Endodermal cell (in vitro differentiated cells): Measurements from ENCODE around the gene SH2D6. TPM values are rescaled to one million over a fixed set of nuclear protein-coding genes. Genes with fewer than 3 reads are reported as not detected.
A peak's percentile ranks its signal among the peaks of the same experiment; 100 is the strongest.

Source experiments
- DNase-seq: peaks from one replicate; pipeline ENCODE4 v3.0.0-alpha.2; 2017
- H3K27ac ChIP-seq: 2 replicates; pipeline ENCODE4 v1.5.1; 2013; ENCODE audit warnings: mild to moderate bottlenecking, low read depth, low read length, moderate library complexity
- H3K27me3 ChIP-seq: 2 replicates; pipeline ENCODE4 v1.6.1; 2013; ENCODE audit warnings: mild to moderate bottlenecking, low read length, moderate library complexity; ENCODE audit not compliant: insufficient read depth, control insufficient read depth, poor library complexity, severe bottlenecking
- H3K36me3 ChIP-seq: 2 replicates; pipeline ENCODE4 v1.7.0; 2013; ENCODE audit warnings: mild to moderate bottlenecking, low read length, moderate library complexity; ENCODE audit not compliant: control insufficient read depth, insufficient read depth
- H3K4me1 ChIP-seq: one replicate; pipeline ENCODE4 v1.7.0; 2013; ENCODE audit warnings: low read length; ENCODE audit not compliant: control insufficient read depth, insufficient read depth
- H3K4me3 ChIP-seq: 2 replicates; pipeline ENCODE4 v1.5.1; 2013; ENCODE audit warnings: mild to moderate bottlenecking, low read length, moderate library complexity
- H3K9ac ChIP-seq: 2 replicates; pipeline ENCODE4 v1.6.1; 2013; ENCODE audit warnings: mild to moderate bottlenecking, low read length, moderate library complexity; ENCODE audit not compliant: poor library complexity, severe bottlenecking; ENCODE audit errors: extremely low read depth
- H3K9me3 ChIP-seq: 2 replicates; pipeline ENCODE4 v1.6.1; 2013; ENCODE audit warnings: mild to moderate bottlenecking, low read length, moderate library complexity; ENCODE audit not compliant: control insufficient read depth
- H3K27ac Mint-ChIP-seq: 2 replicates; pipeline ENCODE4 v1.8.0; 2020; ENCODE audit warnings: mixed read lengths
- H3K27me3 Mint-ChIP-seq: 2 replicates; pipeline ENCODE4 v1.8.0; 2021; ENCODE audit warnings: mild to moderate bottlenecking, mixed read lengths; ENCODE audit not compliant: insufficient read depth
- H3K36me3 Mint-ChIP-seq: 2 replicates; pipeline ENCODE4 v1.8.0; 2020; ENCODE audit warnings: low read depth, mixed read lengths
- H3K4me1 Mint-ChIP-seq: 2 replicates; pipeline ENCODE4 v1.8.0; 2020; ENCODE audit warnings: mixed read lengths
- H3K4me3 Mint-ChIP-seq: 2 replicates; pipeline ENCODE4 v1.8.0; 2020; ENCODE audit warnings: mild to moderate bottlenecking, moderate library complexity, mixed read lengths
- H3K9me3 Mint-ChIP-seq: 2 replicates; pipeline ENCODE4 v1.8.0; 2020; ENCODE audit warnings: mild to moderate bottlenecking, mixed read lengths
- CTCF ChIP-seq: fragments of 200-600 bp; sonication (generic); conservative IDR thresholded peaks from 2 replicates; pipeline ENCODE4 v1.5.0; 2021; ENCODE audit warnings: antibody characterized with exemption, mild to moderate bottlenecking
- WGBS, 2 experiments: methylation state at CpG; one replicate each; pipeline versions ENCODE4 v1.1.5 to v1.1.7; 2013; ENCODE audit warnings: missing lambda C conversion rate in 2 of 2, mixed read lengths in 1 of 2; ENCODE audit not compliant: insufficient coverage in 1 of 2, insufficient read length in 1 of 2; 5-methylcytosine and 5-hydroxymethylcytosine counted together
- total RNA-seq, 2 donors: library from RNA; stranded (reverse); fragmentation: NEBNext Ultra II Directional in 1 of 2; extraction: Animal tissue kit (Norgen Biotek cat#: 25700) in 1 of 2; gene quantifications; 2 replicates in 1 of 2; 3 replicates in 1 of 2; pipeline ENCODE4 v1.2.1, GENCODE V29; 2021

The SH2D6 gene
- total RNA-seq, 2 donors from 2014 or later, result 0.68 to 1.1 TPM

- H3K4me3 ChIP-seq, result no peak overlapping the region
- no peak overlapping the region for H3K27ac ChIP-seq
- 91% methylated on average over 4 of the region's 8 CpGs; no CpG with 5 or more reads in 1 of the 2 experiments for WGBS, 2 experiments
- TF ChIP-seq CTCF, result no peak
- DNase-seq, result no peak
- H3K4me1 Mint-ChIP-seq, result peaks cover 31% of the 10 kb centered on the region
- H3K9ac ChIP-seq, result no peak overlapping the region
- H3K27me3 Mint-ChIP-seq, result no peaks in the 10 kb centered on the region
- no peaks in the 10 kb centered on the region for H3K9me3 ChIP-seq
- H3K27me3 ChIP-seq, result no peaks in the 10 kb centered on the region
- H3K27ac Mint-ChIP-seq, result no peak overlapping the region
- no peaks in the 10 kb centered on the region for H3K36me3 ChIP-seq
- no peaks in the 10 kb centered on the region for H3K9me3 Mint-ChIP-seq
- H3K36me3 Mint-ChIP-seq, result no peaks in the 10 kb centered on the region
- peaks cover 15% of the 10 kb centered on the region for H3K4me1 ChIP-seq
- no peak overlapping the region for H3K4me3 Mint-ChIP-seq
These were observed 16.2 kb downstream of the SH2D6 start for GRCh38 chr2:85434696-85435095.

GRCh38 chr2:85435220-85435958 lies 16.9 kb downstream of the SH2D6 start:
- H3K4me1 Mint-ChIP-seq, result peaks cover 31% of the 10 kb centered on the region
- TF ChIP-seq CTCF, result no peak

DNA sequence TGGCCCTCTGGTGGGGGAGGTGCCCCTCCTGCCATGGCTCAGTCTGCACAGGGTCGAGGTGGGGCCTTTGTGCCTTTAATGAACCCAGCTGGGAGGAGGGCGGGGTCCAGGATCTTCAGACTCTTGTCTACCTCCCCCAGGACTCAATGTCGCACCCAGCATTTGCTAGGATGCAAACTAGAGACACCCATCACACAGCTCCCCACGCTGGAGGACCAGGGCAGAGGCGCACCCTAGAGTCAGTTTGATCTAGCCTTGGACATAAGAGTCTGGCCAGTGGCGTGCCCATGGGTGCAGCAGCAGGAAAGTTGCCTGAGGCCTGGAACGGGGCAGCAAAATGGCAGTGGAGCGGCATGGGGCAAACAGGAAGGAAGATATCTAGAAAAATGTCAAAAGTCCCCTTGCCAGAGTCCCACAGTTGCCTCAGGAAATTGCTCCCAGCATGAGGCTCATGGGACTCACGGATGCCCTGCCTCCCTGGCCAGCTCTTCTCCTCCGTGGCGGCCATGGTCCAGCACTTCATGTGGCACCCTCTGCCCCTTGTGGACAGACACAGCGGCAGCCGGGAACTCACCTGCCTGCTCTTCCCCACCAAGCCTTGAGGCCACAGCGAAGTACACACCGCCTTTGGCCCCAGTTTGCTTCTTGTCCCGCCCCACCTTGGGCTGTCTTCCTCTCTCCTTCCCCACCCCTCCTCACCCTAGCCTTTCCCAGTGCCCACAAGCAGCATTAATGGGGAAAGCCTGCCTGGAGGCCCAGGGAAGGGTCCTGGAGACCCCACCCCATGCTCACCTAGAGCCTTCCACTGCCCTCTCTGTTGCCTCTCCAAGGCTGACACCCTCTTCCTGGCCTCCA lies 17.7 kb downstream of the SH2D6 start:
- Histone ChIP-seq H3K36me3 (no peaks in the 10 kb centered on the region), H3K4me1 (peaks cover 15% of the 10 kb centered on the region), H3K27me3 (no peaks in the 10 kb centered on the region), H3K4me3 (no peak overlapping the region), H3K9ac (no peak overlapping the region), H3K27ac (no peak overlapping the region), H3K9me3 (no peaks in the 10 kb centered on the region)
- WGBS, 2 experiments, result 92 to 93% methylated on average over 11 to 16 of the region's 16 CpGs
- DNase-seq, result peak; percentile 84
- no peaks in the 10 kb centered on the region for H3K9me3 Mint-ChIP-seq
- peak overlapping the region; percentile 90 for H3K27ac Mint-ChIP-seq
- no peak overlapping the region for H3K4me3 Mint-ChIP-seq
- no peaks in the 10 kb centered on the region for H3K36me3 Mint-ChIP-seq
- no peaks in the 10 kb centered on the region for H3K27me3 Mint-ChIP-seq
- TF ChIP-seq CTCF, result peak; percentile 66
- peaks cover 30% of the 10 kb centered on the region for H3K4me1 Mint-ChIP-seq

More at GRCh38 chr2:85435220-85435958, 16.9 kb downstream of the SH2D6 start:
- no peaks in the 10 kb centered on the region for H3K27me3 ChIP-seq
- no peak for DNase-seq
- no peaks in the 10 kb centered on the region for H3K27me3 Mint-ChIP-seq
- H3K27ac Mint-ChIP-seq, result no peak overlapping the region
- no peak overlapping the region for H3K27ac ChIP-seq
- no peaks in the 10 kb centered on the region for H3K9me3 Mint-ChIP-seq
- H3K36me3 ChIP-seq, result no peaks in the 10 kb centered on the region
- 93 to 96% methylated on average over 18 to 21 of the region's 21 CpGs for WGBS, 2 experiments
- no peaks in the 10 kb centered on the region for H3K36me3 Mint-ChIP-seq
- H3K4me3 Mint-ChIP-seq, result no peak overlapping the region
- peaks cover 15% of the 10 kb centered on the region for H3K4me1 ChIP-seq
- no peak overlapping the region for H3K9ac ChIP-seq
- no peaks in the 10 kb centered on the region for H3K9me3 ChIP-seq
- H3K4me3 ChIP-seq, result no peak overlapping the region
